ENCODE measurements around the gene RABGEF1. TPM values are rescaled to one million over a fixed set of nuclear protein-coding genes. Genes with fewer than 3 reads are reported as not detected.

The RABGEF1 gene
- total and polyA plus RNA-seq, 2 of the 8 experiments (the other 6 are each of a cell fraction or from before 2014, with no cell fraction given) = 10.2 to 18.0 TPM

DNA sequence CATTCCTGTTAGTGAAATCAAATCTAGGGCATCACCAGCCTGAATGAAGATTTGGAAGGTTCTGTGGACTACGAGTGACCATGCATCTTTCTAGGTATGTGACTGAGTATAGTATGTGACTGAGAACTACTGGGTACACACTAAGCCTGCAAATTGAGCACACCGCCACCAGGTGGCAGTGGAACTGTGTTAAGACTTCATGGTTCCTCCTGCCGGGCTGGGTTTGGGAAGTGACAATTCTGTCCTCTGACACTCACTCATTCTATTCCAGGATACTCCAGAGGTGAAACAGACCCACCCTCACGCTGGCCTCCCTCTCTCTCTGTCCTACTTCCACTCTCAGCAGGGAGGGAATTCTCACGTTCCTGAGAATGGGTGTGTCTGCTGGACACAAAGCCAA lies 96.5 kb downstream of the RABGEF1 start:
- H4K91ac ChIP-seq (replicated peaks; ENCODE audit: insufficient read length, low read length) = no peak overlapping the region
- H4K5ac ChIP-seq (ENCODE audit: insufficient read length, low read depth, low read length) = no peak overlapping the region
- no peak overlapping the region for H3K27ac ChIP-seq (ENCODE audit: low read depth, low read length)
- H2BK5ac ChIP-seq (ENCODE audit: low read depth, low read length) = no peak overlapping the region; the same call in 1 of the 2 replicates
- TF ChIP-seq RAD21 (IDR thresholded peaks at IDR 0.05 in 1 of 2, conservative IDR thresholded peaks at IDR 0.05 in 1 of 2; ENCODE audit: low read depth in 2 of 2, low read length in 2 of 2) = peak; percentile 81 to 82
- TF ChIP-seq SAP30 (IDR thresholded peaks at IDR 0.05; ENCODE audit: insufficient read depth, insufficient replicate concordance, low read length) = no peak
- TF ChIP-seq, protein P1, sequence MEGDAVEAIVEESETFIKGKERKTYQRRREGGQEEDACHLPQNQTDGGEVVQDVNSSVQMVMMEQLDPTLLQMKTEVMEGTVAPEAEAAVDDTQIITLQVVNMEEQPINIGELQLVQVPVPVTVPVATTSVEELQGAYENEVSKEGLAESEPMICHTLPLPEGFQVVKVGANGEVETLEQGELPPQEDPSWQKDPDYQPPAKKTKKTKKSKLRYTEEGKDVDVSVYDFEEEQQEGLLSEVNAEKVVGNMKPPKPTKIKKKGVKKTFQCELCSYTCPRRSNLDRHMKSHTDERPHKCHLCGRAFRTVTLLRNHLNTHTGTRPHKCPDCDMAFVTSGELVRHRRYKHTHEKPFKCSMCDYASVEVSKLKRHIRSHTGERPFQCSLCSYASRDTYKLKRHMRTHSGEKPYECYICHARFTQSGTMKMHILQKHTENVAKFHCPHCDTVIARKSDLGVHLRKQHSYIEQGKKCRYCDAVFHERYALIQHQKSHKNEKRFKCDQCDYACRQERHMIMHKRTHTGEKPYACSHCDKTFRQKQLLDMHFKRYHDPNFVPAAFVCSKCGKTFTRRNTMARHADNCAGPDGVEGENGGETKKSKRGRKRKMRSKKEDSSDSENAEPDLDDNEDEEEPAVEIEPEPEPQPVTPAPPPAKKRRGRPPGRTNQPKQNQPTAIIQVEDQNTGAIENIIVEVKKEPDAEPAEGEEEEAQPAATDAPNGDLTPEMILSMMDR (IDR thresholded peaks at IDR 0.05; ENCODE audit: control extremely low read depth in 1 of 3, insufficient read depth in 1 of 3, low read depth in 1 of 3, low read length in 3 of 3) = peak; percentile 64 to 84 (median 72)
- no peaks in the 10 kb centered on the region for H4K20me1 ChIP-seq (replicated peaks in 1 of 2; ENCODE audit: control insufficient read depth in 1 of 2, insufficient read depth in 2 of 2, low read length in 2 of 2)
- no peaks in the 10 kb centered on the region for H3K4me1 ChIP-seq (replicated peaks in 1 of 4; ENCODE audit: control insufficient read depth in 3 of 4, insufficient read depth in 4 of 4, low read length in 3 of 4)
- peak; percentile 94 for FAIRE-seq
- no peak overlapping the region for H3K4me3 ChIP-seq (ENCODE audit: extremely low read depth in 1 of 4, insufficient read depth in 2 of 4, low read depth in 3 of 4, low read length in 4 of 4)
- WGBS, 2 experiments (ENCODE audit: extremely low coverage in 1 of 2, insufficient coverage in 1 of 2, insufficient read length in 1 of 2, insufficient replicate concordance in 2 of 2, low coverage in 1 of 2, low lambda C conversion rate in 2 of 2, missing lambda C conversion rate in 1 of 2) = 49% methylated on average over 5 of the region's 5 CpGs; no CpG with 5 or more reads in 1 of the 2 experiments
- no peaks in the 10 kb centered on the region for H3K79me1 ChIP-seq (ENCODE audit: low read depth, low read length)
- H2AFZ ChIP-seq (ENCODE audit: low read length) = no peak overlapping the region
- no peak overlapping the region for H2BK15ac ChIP-seq (ENCODE audit: low read length)
- no peak overlapping the region for H2BK12ac ChIP-seq (ENCODE audit: low read depth, low read length)
- H3K18ac ChIP-seq (ENCODE audit: extremely low read depth, low read length) = no peak overlapping the region
- no peaks in the 10 kb centered on the region for H3K36me3 ChIP-seq (ENCODE audit: control insufficient read depth in 2 of 4, insufficient read depth in 4 of 4, low read length in 3 of 4)
- no peaks in the 10 kb centered on the region for H3K23me2 ChIP-seq (ENCODE audit: low read depth, low read length)
- H3K27me3 ChIP-seq (replicated peaks in 1 of 4; ENCODE audit: control insufficient read depth in 3 of 4, extremely low read depth in 1 of 4, insufficient read depth in 3 of 4, low read length in 3 of 4) = no peaks in the 10 kb centered on the region
- DNase-seq (ENCODE audit: low read depth in 1 of 2, low spot score in 2 of 2) = peak; percentile 50 to 79
- H4K8ac ChIP-seq (ENCODE audit: extremely low read depth, insufficient read depth, low read length) = peak overlapping the region; percentile 71; the same call in 1 of the 2 replicates
- no peak overlapping the region for H3K23ac ChIP-seq (ENCODE audit: insufficient read length)
- no peak overlapping the region for H3K14ac ChIP-seq (ENCODE audit: insufficient read length)
- H3K4me2 ChIP-seq (ENCODE audit: insufficient read depth in 1 of 2, low read depth in 2 of 2, low read length in 2 of 2) = no peak overlapping the region
- H2AK5ac ChIP-seq (ENCODE audit: low read depth, low read length) = no peak overlapping the region
- no peak overlapping the region for H3K4ac ChIP-seq (replicated peaks; ENCODE audit: insufficient read length, low read depth, low read length)
- H2BK20ac ChIP-seq (ENCODE audit: low read length) = no peak overlapping the region
- H3K79me2 ChIP-seq (ENCODE audit: control insufficient read depth in 1 of 2, insufficient read depth in 2 of 2, low read length in 2 of 2) = no peaks in the 10 kb centered on the region
- peaks cover 0 to 3% of the 10 kb centered on the region in 2 experiments; a peak in 1 of 4 replicates for H3K9me3 ChIP-seq (ENCODE audit: insufficient read depth in 2 of 2, low read depth in 1 of 2, low read length in 1 of 2)
- CTCF ChIA-PET (ENCODE audit: partially characterized antibody) = interaction anchor here (0.9 to 6.0 kb wide), 4 partner anchors 10 to 90 kb away, joined by 3 to 55 read pairs (median 4); no protein-coding TSS in a partner anchor
- H3K9ac ChIP-seq (replicated peaks in 1 of 4; ENCODE audit: extremely low read depth in 1 of 4, low read depth in 3 of 4, low read length in 3 of 4) = no peak overlapping the region
- no peak overlapping the region for H2BK120ac ChIP-seq (replicated peaks; ENCODE audit: low read depth, low read length)
- POLR2A ChIA-PET (ENCODE audit: partially characterized antibody) = interaction anchor here (2.6 kb wide), 1 partner anchor 8 kb away, joined by 11 read pairs; no protein-coding TSS in a partner anchor
- no peak overlapping the region for H3K56ac ChIP-seq (replicated peaks; ENCODE audit: insufficient read length, low read depth, low read length)
